Measurements from ENCODE around the gene GLDC. TPM values are rescaled to one million over a fixed set of nuclear protein-coding genes. Genes with fewer than 3 reads are reported as not detected.

Gene GLDC
- total and polyA plus RNA-seq, 4 donors = 26.7 to 102 (median 59.3) TPM

DNA sequence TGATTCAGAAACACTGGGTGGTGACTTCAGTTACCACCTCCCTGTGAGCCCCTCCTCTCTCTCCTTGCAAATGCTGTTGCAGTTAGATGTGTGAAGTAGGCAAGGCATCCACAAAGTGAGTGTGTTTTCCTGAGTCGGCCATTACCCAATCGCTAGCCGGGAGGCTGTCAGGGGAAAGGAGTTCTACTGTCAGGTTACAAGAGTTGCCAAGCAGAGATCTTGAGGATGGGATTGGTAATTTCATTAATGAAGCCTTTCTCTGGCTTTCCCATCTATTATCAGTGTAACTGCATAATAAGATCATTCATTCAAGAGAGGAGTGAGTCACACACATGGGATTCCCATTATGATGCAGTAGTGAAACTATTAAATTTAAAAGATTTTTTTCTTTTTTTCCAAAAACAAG, 106.9 kb downstream of the GLDC start:
- Histone ChIP-seq H3K4me1 (ENCODE audit: control insufficient read depth in 4 of 4, insufficient read depth in 4 of 4, low read length in 3 of 4) (no peaks in the 10 kb centered on the region), H3K4me3 (ENCODE audit: low read depth in 1 of 3, low read length in 3 of 3) (no peak overlapping the region), H3K9ac (ENCODE audit: low read depth in 1 of 2, low read length in 2 of 2) (no peak overlapping the region), H3K9me3 (ENCODE audit: control insufficient read depth in 4 of 4, low read length in 3 of 4) (no peaks in the 10 kb centered on the region), H3K27me3 (ENCODE audit: control insufficient read depth in 4 of 4, insufficient read depth in 4 of 4, low read length in 3 of 4) (no peaks in the 10 kb centered on the region), H3K27ac (ENCODE audit: low read depth in 1 of 2, low read length in 2 of 2) (no peak overlapping the region), H3K36me3 (ENCODE audit: control insufficient read depth in 4 of 4, insufficient read depth in 3 of 4, low read depth in 1 of 4, low read length in 3 of 4) (peaks cover 2 to 61% (median 32%) of the 10 kb centered on the region in 4 donors)
- 87% methylated on average over 3 of the region's 3 CpGs for WGBS
- no peak for TF ChIP-seq FOXA1 (IDR thresholded peaks at IDR 0.05)
- no peak for TF ChIP-seq JUND (IDR thresholded peaks at IDR 0.05)
- no peak for TF ChIP-seq CTCF (IDR thresholded peaks at IDR 0.05; ENCODE audit: low read depth, low read length, missing input control)
- no peak for TF ChIP-seq SP1 (IDR thresholded peaks at IDR 0.05)
- TF ChIP-seq HNF4A (conservative IDR thresholded peaks at IDR 0.05) = no peak
- TF ChIP-seq FOXA2 (IDR thresholded peaks at IDR 0.05) = no peak
- TF ChIP-seq HNF4G (IDR thresholded peaks at IDR 0.05) = no peak
- no peak for TF ChIP-seq YY1 (IDR thresholded peaks at IDR 0.05)
- no peak for DNase-seq (ENCODE audit: low spot score)

DNA sequence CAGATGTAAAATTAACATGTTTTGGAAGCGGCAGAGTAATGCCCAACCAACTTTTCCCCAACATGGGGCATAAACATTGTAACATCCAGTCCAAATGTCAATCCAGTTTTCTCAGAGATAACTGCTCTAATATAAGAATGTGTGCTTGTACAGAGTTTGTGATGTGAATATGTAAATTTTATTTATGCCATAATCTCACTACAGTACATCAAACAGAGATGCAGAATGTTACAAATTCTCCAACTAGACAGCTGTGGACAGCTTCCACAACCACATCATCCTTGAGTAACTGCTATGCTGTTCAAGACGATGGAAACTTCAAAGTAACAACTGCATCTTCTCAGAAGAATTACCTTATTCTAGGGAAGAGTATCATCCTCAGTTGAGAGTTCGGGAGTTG, 109.9 kb downstream of the GLDC start:
- peaks cover 7 to 57% (median 35%) of the 10 kb centered on the region in 4 donors for H3K36me3 ChIP-seq (ENCODE audit: control insufficient read depth in 4 of 4, insufficient read depth in 3 of 4, low read depth in 1 of 4, low read length in 3 of 4)
- no peaks in the 10 kb centered on the region for H3K27me3 ChIP-seq (ENCODE audit: control insufficient read depth in 4 of 4, insufficient read depth in 4 of 4, low read length in 3 of 4)
- H3K9me3 ChIP-seq (ENCODE audit: control insufficient read depth in 4 of 4, low read length in 3 of 4) = no peaks in the 10 kb centered on the region
- no peak for DNase-seq (ENCODE audit: low spot score)
- H3K27ac ChIP-seq (ENCODE audit: low read depth in 1 of 2, low read length in 2 of 2) = no peak overlapping the region
- no peak overlapping the region for H3K4me3 ChIP-seq (ENCODE audit: low read depth in 1 of 3, low read length in 3 of 3)
- H3K4me1 ChIP-seq (ENCODE audit: control insufficient read depth in 4 of 4, insufficient read depth in 4 of 4, low read length in 3 of 4) = no peaks in the 10 kb centered on the region
- WGBS = 95% methylated on average over 3 of the region's 3 CpGs
- TF ChIP-seq HNF4G (IDR thresholded peaks at IDR 0.05) (no peak), EGR1 (IDR thresholded peaks at IDR 0.05; ENCODE audit: low read depth in 2 of 2) (no peak), NR2F2 (IDR thresholded peaks at IDR 0.05) (no peak), RAD21 (IDR thresholded peaks at IDR 0.05) (no peak), ZBTB33 (IDR thresholded peaks at IDR 0.05) (no peak), TAF1 (conservative IDR thresholded peaks at IDR 0.05) (no peak), SP1 (IDR thresholded peaks at IDR 0.05) (no peak), YY1 (IDR thresholded peaks at IDR 0.05) (no peak), JUND (IDR thresholded peaks at IDR 0.05) (no peak), FOXA2 (IDR thresholded peaks at IDR 0.05) (no peak), RXRA (IDR thresholded peaks at IDR 0.05) (no peak)
- TF ChIP-seq, protein P1, sequence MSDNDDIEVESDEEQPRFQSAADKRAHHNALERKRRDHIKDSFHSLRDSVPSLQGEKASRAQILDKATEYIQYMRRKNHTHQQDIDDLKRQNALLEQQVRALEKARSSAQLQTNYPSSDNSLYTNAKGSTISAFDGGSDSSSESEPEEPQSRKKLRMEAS (IDR thresholded peaks at IDR 0.05) = no peak
- TF ChIP-seq, protein P2, sequence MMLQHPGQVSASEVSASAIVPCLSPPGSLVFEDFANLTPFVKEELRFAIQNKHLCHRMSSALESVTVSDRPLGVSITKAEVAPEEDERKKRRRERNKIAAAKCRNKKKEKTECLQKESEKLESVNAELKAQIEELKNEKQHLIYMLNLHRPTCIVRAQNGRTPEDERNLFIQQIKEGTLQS (IDR thresholded peaks at IDR 0.05) = no peak
- H3K9ac ChIP-seq (ENCODE audit: low read depth in 1 of 2, low read length in 2 of 2) = no peak overlapping the region

All from liver (tissue), 9 donors.